Fibroblast of the aortic adventitia (primary cell): ENCODE data around the gene BICC1. TPM values are rescaled to one million over a fixed set of nuclear protein-coding genes. Genes with fewer than 3 reads are reported as not detected.

Experiments
- DNase-seq: peaks from one replicate; pipeline ENCODE4 v3.0.0-alpha.2; 2010; ENCODE audit warnings: low read depth
- H3K4me3 ChIP-seq: 2 replicates; pipeline ENCODE4 v1.5.1; 2011; ENCODE audit warnings: low read depth, mild to moderate bottlenecking, control low read depth, low read length, moderate library complexity
- CTCF ChIP-seq: IDR thresholded peaks from 2 replicates; pipeline ENCODE4 v1.5.1; 2011; ENCODE audit warnings: mild to moderate bottlenecking, low read length, control low read depth, inconsistent platforms; ENCODE audit not compliant: insufficient read depth
- total RNA-seq: library from RNA; depleted of rRNA; stranded (reverse); fragments of >200 nt; gene quantifications from 2 replicates; pipeline ENCODE4 v1.2.3, GENCODE V29; 2012; ENCODE audit warnings: low replicate concordance

BICC1 gene
- total RNA-seq, 1 donor: 177 TPM

- no peak for TF ChIP-seq CTCF
These were observed 326.0 kb downstream of the BICC1 start for GRCh38 chr10:58838561-58839208.

GRCh38 chr10:58839771-58840170, 327.1 kb downstream of the BICC1 start:
- no peak overlapping the region for H3K4me3 ChIP-seq
- no peak for TF ChIP-seq CTCF
- peak; percentile 67 for DNase-seq

More at GRCh38 chr10:58838561-58839208, 326.0 kb downstream of the BICC1 start:
- no peak overlapping the region for H3K4me3 ChIP-seq
- DNase-seq: no peak

- no peak overlapping the region for H3K4me3 ChIP-seq
- TF ChIP-seq CTCF: no peak
- DNase-seq: no peak
These were observed 328.3 kb downstream of the BICC1 start for GRCh38 chr10:58840840-58841435.

GRCh38 chr10:58842860-58843376, 330.2 kb downstream of the BICC1 start:
- no peak for DNase-seq
- TF ChIP-seq CTCF: no peak
- no peak overlapping the region for H3K4me3 ChIP-seq

GRCh38 chr10:58843760-58844159, 331.1 kb downstream of the BICC1 start:
- no peak for TF ChIP-seq CTCF
- no peak overlapping the region for H3K4me3 ChIP-seq

GRCh38 chr10:58844680-58845079, 332.0 kb downstream of the BICC1 start:
- no peak for DNase-seq
- no peak overlapping the region for H3K4me3 ChIP-seq
- no peak for TF ChIP-seq CTCF

More at GRCh38 chr10:58843760-58844159, 331.1 kb downstream of the BICC1 start:
- DNase-seq: no peak
